OCI-LY3 (cell line): ENCODE data around the gene GPR85.
"Not testable (repeated sequence)": the region's sequence is repeated elsewhere in the genome, so short reads cannot be mapped to it uniquely, and the experiment has no call there.

ENCODE experiments used
- H2AFZ ChIP-seq: fragments of 200-600, 300-600 bp; shearing (Covaris generic); 2 replicates; pipeline ENCODE4 v1.6.0; 2014; ENCODE audit warnings: antibody characterized with exemption, low read depth, low read length
- H3K27ac ChIP-seq: fragments of 200-600, 300-600 bp; sonication (generic); 2 replicates; pipeline ENCODE4 v1.5.1; 2014; ENCODE audit warnings: mild to moderate bottlenecking, low read length, moderate library complexity, mixed read lengths
- H3K27me3 ChIP-seq: fragments of 200-600, 300-600 bp; sonication (generic); 2 replicates; pipeline ENCODE4 v1.6.1; 2014; ENCODE audit warnings: low read depth, low read length, mixed read lengths
- H3K36me3 ChIP-seq: fragments of 200-600, 300-600 bp; sonication (generic); replicated peaks from 2 replicates; pipeline ENCODE3; 2014; ENCODE audit warnings: low read depth, low read length, mixed read lengths
- H3K4me1 ChIP-seq: fragments of 300-600, 200-600 bp; sonication (generic); 2 replicates; pipeline ENCODE4 v1.6.1; 2014; ENCODE audit warnings: low read length, mixed read lengths
- H3K4me2 ChIP-seq: fragments of 200-600, 300-600 bp; sonication (generic); 2 replicates; pipeline ENCODE4 v1.6.1; 2014; ENCODE audit warnings: low read length, mixed read lengths
- H3K4me3 ChIP-seq: fragments of 300-600, 200-600 bp; sonication (generic); 2 replicates; pipeline ENCODE4 v1.5.1; 2014; ENCODE audit warnings: antibody characterized with exemption, mild to moderate bottlenecking, low read length, moderate library complexity
- H3K79me2 ChIP-seq: fragments of 300-600, 200-600 bp; shearing (Covaris generic); 2 replicates; pipeline ENCODE4 v1.6.1; 2014; ENCODE audit warnings: mild to moderate bottlenecking, low read length, mixed read lengths
- H3K9ac ChIP-seq: fragments of 300-600, 200-600 bp; shearing (Covaris generic); 2 replicates; pipeline ENCODE4 v1.6.0; 2014; ENCODE audit warnings: mild to moderate bottlenecking, low read length, moderate library complexity
- H3K9me3 ChIP-seq: fragments of 200-600, 300-600 bp; shearing (Covaris generic); 2 replicates; pipeline ENCODE4 v1.6.1; 2014; ENCODE audit warnings: low read length, mixed read lengths; ENCODE audit not compliant: insufficient read depth
- H4K20me1 ChIP-seq: fragments of 200-600, 300-600 bp; sonication (generic); 2 replicates; pipeline ENCODE4 v1.6.1; 2016; ENCODE audit warnings: low read length, mixed read lengths; ENCODE audit not compliant: insufficient read depth
- EZH2phosphoT487 ChIP-seq: fragments of 200-600 bp; shearing (Covaris generic); IDR thresholded peaks from 2 replicates; pipeline ENCODE4 v1.6.1; 2018; ENCODE audit warnings: antibody characterized with exemption, mixed run types, low read depth
- TF ChIP-seq, protein P1 (sequence below): fragments of 200-600, 300-600 bp; sonication (generic); IDR thresholded peaks from 2 replicates; pipeline ENCODE4 v1.5.1; 2014; ENCODE audit warnings: antibody characterized with exemption, low read length, low read depth

Gene GPR85

DNA sequence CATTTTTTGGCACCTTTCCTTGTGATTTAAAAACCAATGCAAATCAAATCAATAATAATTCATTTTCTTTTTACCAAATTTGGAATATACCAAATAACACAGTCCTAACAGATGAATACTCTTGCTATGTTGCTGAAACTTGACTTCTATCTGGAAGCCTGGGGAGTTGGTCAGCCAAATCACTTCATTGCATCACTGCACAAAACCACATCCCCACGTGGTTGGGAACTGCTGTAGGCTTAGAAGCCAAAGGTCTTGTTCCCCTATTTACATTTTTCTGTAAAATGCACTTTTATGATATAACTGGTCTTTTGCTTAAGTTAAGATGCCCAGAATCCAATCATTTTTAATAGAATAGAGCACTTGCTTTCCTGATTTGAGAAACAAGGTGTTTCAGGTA lies 15.2 kb downstream of the GPR85 start:
- Histone ChIP-seq H3K9ac (no peak overlapping the region), H3K27me3 (no peaks in the 10 kb centered on the region), H2AFZ (no peak overlapping the region), H3K4me3 (no peak overlapping the region), H3K4me2 (no peak overlapping the region), H3K79me2 (no peaks in the 10 kb centered on the region), H3K4me1 (no peaks in the 10 kb centered on the region; the same call in 1 of the 2 replicates), H3K36me3 (no peaks in the 10 kb centered on the region), H3K27ac (no peak overlapping the region), H3K9me3 (no peaks in the 10 kb centered on the region), H4K20me1 (no peaks in the 10 kb centered on the region)
- TF ChIP-seq EZH2phosphoT487 = no peak
- TF ChIP-seq, protein P1, sequence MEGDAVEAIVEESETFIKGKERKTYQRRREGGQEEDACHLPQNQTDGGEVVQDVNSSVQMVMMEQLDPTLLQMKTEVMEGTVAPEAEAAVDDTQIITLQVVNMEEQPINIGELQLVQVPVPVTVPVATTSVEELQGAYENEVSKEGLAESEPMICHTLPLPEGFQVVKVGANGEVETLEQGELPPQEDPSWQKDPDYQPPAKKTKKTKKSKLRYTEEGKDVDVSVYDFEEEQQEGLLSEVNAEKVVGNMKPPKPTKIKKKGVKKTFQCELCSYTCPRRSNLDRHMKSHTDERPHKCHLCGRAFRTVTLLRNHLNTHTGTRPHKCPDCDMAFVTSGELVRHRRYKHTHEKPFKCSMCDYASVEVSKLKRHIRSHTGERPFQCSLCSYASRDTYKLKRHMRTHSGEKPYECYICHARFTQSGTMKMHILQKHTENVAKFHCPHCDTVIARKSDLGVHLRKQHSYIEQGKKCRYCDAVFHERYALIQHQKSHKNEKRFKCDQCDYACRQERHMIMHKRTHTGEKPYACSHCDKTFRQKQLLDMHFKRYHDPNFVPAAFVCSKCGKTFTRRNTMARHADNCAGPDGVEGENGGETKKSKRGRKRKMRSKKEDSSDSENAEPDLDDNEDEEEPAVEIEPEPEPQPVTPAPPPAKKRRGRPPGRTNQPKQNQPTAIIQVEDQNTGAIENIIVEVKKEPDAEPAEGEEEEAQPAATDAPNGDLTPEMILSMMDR = no peak

DNA sequence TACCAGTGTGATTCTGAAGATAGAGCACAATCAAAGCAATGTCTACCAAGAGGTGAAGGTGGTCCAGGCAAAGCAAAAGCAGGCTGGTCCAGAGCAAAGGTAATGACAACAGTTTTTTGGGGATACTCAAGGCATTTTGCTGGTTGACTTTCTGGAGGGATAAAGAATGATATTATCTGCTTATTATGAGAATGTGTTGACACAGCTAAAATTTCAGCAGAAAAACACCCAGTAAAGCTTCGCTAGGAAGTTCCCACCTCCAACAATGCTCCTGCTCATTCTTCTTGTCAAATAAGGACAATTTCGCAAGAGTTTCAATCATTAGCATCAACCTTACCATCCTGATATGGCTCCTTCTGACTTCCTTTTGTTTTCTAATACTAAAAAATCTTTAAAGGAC lies 24.1 kb downstream of the GPR85 start:
- no peak overlapping the region for H3K4me3 ChIP-seq

DNA sequence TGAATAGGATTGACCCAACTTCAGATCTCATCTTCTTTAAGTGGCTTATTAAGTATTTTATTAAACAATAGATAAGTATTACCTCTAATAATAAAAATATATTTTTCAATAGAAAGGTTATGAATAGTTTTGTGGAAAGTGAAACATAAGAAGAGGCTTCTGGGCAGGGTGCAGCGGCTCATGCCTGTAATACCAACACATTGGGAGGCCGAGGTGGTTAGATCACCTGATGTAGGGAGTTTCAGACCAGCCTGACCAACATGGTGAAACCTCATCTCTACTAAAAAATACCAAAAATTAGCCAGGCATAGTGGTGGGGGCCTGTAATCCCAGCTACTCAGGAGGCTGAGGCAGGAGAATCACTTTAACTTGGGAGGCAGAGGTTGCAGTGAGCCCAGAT lies 26.5 kb downstream of the GPR85 start:
- no peaks in the 10 kb centered on the region for H3K4me1 ChIP-seq
- no peak overlapping the region for H3K4me3 ChIP-seq

More for the DNA sequence above, 24.1 kb downstream of the GPR85 start:
- H3K27me3 ChIP-seq = no peaks in the 10 kb centered on the region
- no peak overlapping the region for H3K27ac ChIP-seq
- H3K9me3 ChIP-seq = no peaks in the 10 kb centered on the region
- no peaks in the 10 kb centered on the region for H3K36me3 ChIP-seq
- H3K79me2 ChIP-seq = no peaks in the 10 kb centered on the region
- TF ChIP-seq, protein P1 = no peak
- no peak for TF ChIP-seq EZH2phosphoT487
- H3K9ac ChIP-seq = no peak overlapping the region
- no peaks in the 10 kb centered on the region for H4K20me1 ChIP-seq
- H3K4me1 ChIP-seq = no peaks in the 10 kb centered on the region
- no peak overlapping the region for H2AFZ ChIP-seq
- no peak overlapping the region for H3K4me2 ChIP-seq

DNA sequence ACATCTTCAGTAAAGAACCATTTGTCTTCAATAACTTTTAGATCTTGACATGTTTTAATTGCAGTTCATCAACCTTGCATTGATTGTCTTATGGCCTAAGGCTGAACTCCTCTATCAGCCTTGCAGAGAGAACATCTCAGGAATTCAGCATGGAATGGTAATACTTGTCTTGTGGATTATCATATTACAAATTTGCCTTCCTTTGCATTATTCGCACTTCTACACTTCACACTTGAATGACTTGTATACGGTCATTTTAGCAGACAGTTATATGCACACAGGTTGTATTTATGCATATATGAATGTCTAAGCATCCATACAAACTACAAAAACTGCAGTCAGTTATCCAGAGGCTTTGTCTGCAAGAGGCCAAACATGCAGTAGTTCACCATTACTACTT lies 31.7 kb downstream of the GPR85 start:
- H3K4me3 ChIP-seq = no peak overlapping the region
- H3K9me3 ChIP-seq = no peaks in the 10 kb centered on the region
- no peak for TF ChIP-seq EZH2phosphoT487
- TF ChIP-seq, protein P1 = no peak

More for the DNA sequence above, 26.5 kb downstream of the GPR85 start:
- no peaks in the 10 kb centered on the region for H3K36me3 ChIP-seq
- H3K4me2 ChIP-seq = no peak overlapping the region
- H2AFZ ChIP-seq = no peak overlapping the region
- no peak overlapping the region for H3K27ac ChIP-seq
- no peaks in the 10 kb centered on the region for H4K20me1 ChIP-seq
- no peaks in the 10 kb centered on the region for H3K79me2 ChIP-seq
- H3K9me3 ChIP-seq = no peaks in the 10 kb centered on the region
- TF ChIP-seq, protein P1 = no peak
- TF ChIP-seq EZH2phosphoT487 = no peak
- no peak overlapping the region for H3K9ac ChIP-seq
- no peaks in the 10 kb centered on the region for H3K27me3 ChIP-seq

DNA sequence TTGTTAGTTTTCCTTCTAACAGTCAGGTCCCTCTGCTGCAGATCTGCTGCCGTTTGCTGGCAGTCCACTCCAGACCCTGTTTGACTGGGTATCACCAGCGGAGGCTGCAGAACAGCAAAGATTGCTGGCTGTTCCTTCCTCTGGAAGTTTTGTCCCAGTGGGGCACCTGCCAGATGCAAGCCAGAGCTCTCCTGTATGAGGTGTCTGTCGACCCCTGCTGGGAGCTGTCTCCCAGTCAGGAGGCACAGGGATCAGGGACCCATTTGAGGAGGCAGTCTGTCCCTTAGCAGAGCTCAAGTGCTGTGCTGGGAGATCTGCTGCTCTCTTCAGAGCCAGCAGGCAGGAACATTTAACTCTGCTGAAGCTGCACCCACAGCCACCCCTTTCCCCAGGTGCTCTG lies 32.4 kb downstream of the GPR85 start:
- not testable (repeated sequence) for H4K20me1 ChIP-seq, H3K4me1 ChIP-seq, H2AFZ ChIP-seq, H3K27me3 ChIP-seq, H3K4me3 ChIP-seq, H3K4me2 ChIP-seq, H3K36me3 ChIP-seq, H3K27ac ChIP-seq, H3K9ac ChIP-seq, H3K9me3 ChIP-seq, H3K79me2 ChIP-seq

More for the DNA sequence above, 31.7 kb downstream of the GPR85 start:
- H3K79me2 ChIP-seq = no peaks in the 10 kb centered on the region
- no peak overlapping the region for H2AFZ ChIP-seq
- H3K9ac ChIP-seq = no peak overlapping the region
- H3K36me3 ChIP-seq = no peaks in the 10 kb centered on the region
- no peaks in the 10 kb centered on the region for H3K27me3 ChIP-seq
- H3K4me1 ChIP-seq = no peaks in the 10 kb centered on the region
- no peak overlapping the region for H3K27ac ChIP-seq
- H4K20me1 ChIP-seq = no peaks in the 10 kb centered on the region
- H3K4me2 ChIP-seq = no peak overlapping the region

DNA sequence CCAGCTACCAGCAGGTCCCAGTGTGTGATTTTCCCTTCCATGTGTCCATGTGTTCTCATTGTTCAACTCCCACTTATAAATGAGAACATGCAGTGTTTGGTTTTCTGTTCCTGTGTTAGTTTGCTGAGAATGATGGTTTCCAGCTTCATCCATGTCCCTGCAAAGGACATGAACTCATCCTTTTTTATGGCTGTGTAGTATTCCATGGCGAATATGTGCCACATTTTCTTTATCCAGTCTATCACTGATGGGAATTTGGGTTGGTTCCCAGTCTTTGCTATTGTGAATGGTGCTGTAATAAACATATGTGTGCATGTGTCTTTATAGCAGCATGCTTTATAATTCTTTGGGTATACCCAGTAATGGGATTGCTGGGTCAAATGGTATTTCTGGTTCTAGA lies 37.4 kb downstream of the GPR85 start:
- not testable (repeated sequence) for H2AFZ ChIP-seq, H3K27ac ChIP-seq, H4K20me1 ChIP-seq, H3K9ac ChIP-seq, H3K9me3 ChIP-seq, H3K79me2 ChIP-seq, H3K4me3 ChIP-seq, H3K36me3 ChIP-seq, H3K4me2 ChIP-seq, H3K27me3 ChIP-seq
- peaks cover 12% of the 10 kb centered on the region for H3K4me1 ChIP-seq
